OCI-LY1 (cell line): Measurements from ENCODE around the gene AGPAT2.

ENCODE experiments used
- H2AFZ ChIP-seq: fragments of 200-600 bp; sonication (generic), shearing (Covaris generic); 2 replicates; pipeline ENCODE4 v1.6.0; 2014; ENCODE audit warnings: antibody characterized with exemption, mild to moderate bottlenecking, low read length
- H3F3A ChIP-seq: fragments of 200-600 bp; sonication (generic), shearing (Covaris generic); 2 replicates; pipeline ENCODE4 v1.6.0; 2014; ENCODE audit warnings: mild to moderate bottlenecking, antibody characterized with exemption, low read length, moderate library complexity; ENCODE audit not compliant: insufficient read depth
- H3K27ac ChIP-seq: fragments of 200-600 bp; sonication (generic); 2 replicates; pipeline ENCODE4 v1.5.1; 2014; ENCODE audit warnings: low read length, mixed run types, mild to moderate bottlenecking, low read depth; ENCODE audit not compliant: poor library complexity, severe bottlenecking
- H3K27me3 ChIP-seq: fragments of 200-600 bp; sonication (generic); 2 replicates; pipeline ENCODE4 v1.6.0; 2014; ENCODE audit warnings: antibody characterized with exemption, mild to moderate bottlenecking, low read length, moderate library complexity; ENCODE audit not compliant: insufficient read depth
- H3K36me3 ChIP-seq: fragments of 200-600 bp; sonication (generic); 2 replicates; pipeline ENCODE4 v1.6.1; 2014; ENCODE audit warnings: mild to moderate bottlenecking, antibody characterized with exemption, low read length, moderate library complexity, mixed read lengths; ENCODE audit not compliant: insufficient read depth
- H3K4me1 ChIP-seq: fragments of 200-600 bp; sonication (generic); 2 replicates; pipeline ENCODE4 v1.5.1; 2014; ENCODE audit warnings: mild to moderate bottlenecking, low read length, moderate library complexity; ENCODE audit not compliant: insufficient read depth, severe bottlenecking
- H3K4me2 ChIP-seq: fragments of 200-600 bp; sonication (generic), shearing (Covaris generic); 2 replicates; pipeline ENCODE4 v1.6.1; 2014; ENCODE audit warnings: low read length
- H3K4me3 ChIP-seq: fragments of 200-600 bp; sonication (generic); 2 replicates; pipeline ENCODE4 v1.5.1; 2014; ENCODE audit warnings: low read length, low read depth, mild to moderate bottlenecking, mixed read lengths; ENCODE audit not compliant: poor library complexity, severe bottlenecking
- H3K79me2 ChIP-seq: fragments of 200-600 bp; shearing (Covaris generic); 2 replicates; pipeline ENCODE4 v1.6.1; 2016; ENCODE audit warnings: mixed run types, low read length, mixed read lengths; ENCODE audit not compliant: insufficient read depth
- H3K9ac ChIP-seq: fragments of 200-600 bp; sonication (generic), shearing (Covaris generic); 2 replicates; pipeline ENCODE4 v1.6.1; 2014; ENCODE audit warnings: mild to moderate bottlenecking, low read length, mixed read lengths
- H3K9me2 ChIP-seq: fragments of 200-600 bp; sonication (generic), shearing (Covaris generic); 2 replicates; pipeline ENCODE4 v1.6.1; 2014; ENCODE audit warnings: low read depth, mild to moderate bottlenecking, low read length, mixed read lengths
- H3K9me3 ChIP-seq: fragments of 200-600 bp; shearing (Covaris generic); 2 replicates; pipeline ENCODE4 v1.6.1; 2014; ENCODE audit warnings: low read length, mixed read lengths
- H4K20me1 ChIP-seq: fragments of 200-600 bp; sonication (generic), shearing (Covaris generic); 2 replicates; pipeline ENCODE4 v1.6.0; 2016; ENCODE audit warnings: mild to moderate bottlenecking, low read length; ENCODE audit not compliant: insufficient read depth
- EZH2 ChIP-seq: fragments of 200-600 bp; sonication (generic), shearing (Covaris generic); IDR thresholded peaks from 2 replicates; pipeline ENCODE4 v1.8.0; 2017; ENCODE audit warnings: borderline replicate concordance, mixed run types, mild to moderate bottlenecking, antibody characterized with exemption, low read length, moderate library complexity, mixed read lengths
- TF ChIP-seq, protein P1 (sequence below): fragments of 200-600 bp; sonication (generic), shearing (Covaris generic); IDR thresholded peaks from 2 replicates; pipeline ENCODE4 v1.5.1; 2017; ENCODE audit warnings: mild to moderate bottlenecking, antibody characterized with exemption, low read length, moderate library complexity, mixed read lengths

The AGPAT2 gene

DNA sequence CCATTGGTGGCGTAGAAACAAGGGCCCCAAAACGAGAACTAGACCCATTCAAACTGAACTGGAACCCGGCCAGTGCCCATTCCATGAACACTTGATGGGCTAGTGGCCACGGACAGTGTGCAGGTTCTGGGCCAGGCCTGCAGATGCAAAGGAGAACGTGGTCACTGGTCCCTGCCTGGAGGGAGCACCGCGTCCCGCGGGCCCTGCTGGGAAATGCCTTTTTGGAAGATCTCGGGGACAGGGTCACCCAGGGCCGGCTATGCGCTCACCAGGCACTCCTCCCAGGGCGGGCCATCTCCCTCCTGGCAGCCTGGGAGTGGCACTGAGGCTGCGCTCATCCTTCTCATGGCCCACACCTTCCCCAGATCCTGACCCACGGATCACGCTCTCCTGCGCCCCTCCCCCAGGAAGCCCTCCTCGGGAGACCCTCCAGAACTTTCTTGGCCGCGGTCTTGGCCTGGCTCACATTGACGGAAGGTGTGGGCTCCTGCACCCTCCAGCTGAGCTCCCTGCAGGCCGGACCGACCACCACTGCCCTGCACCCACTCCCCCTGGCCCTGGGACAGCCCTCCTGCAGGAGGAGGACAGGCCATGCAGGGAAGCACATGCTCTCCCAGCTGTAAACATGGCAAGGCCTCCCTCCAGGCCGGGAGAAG is 22.3 kb upstream of the AGPAT2 start:
- Histone ChIP-seq H3F3A (no peaks in the 10 kb centered on the region), H3K4me2 (no peak overlapping the region), H3K9ac (no peak overlapping the region), H3K9me2 (no peaks in the 10 kb centered on the region), H3K4me3 (no peak overlapping the region), H2AFZ (no peak overlapping the region), H3K27me3 (peaks cover 15% of the 10 kb centered on the region; the same call in 1 of the 2 replicates), H3K79me2 (no peaks in the 10 kb centered on the region), H3K27ac (no peak overlapping the region), H4K20me1 (no peaks in the 10 kb centered on the region), H3K36me3 (no peaks in the 10 kb centered on the region), H3K9me3 (no peaks in the 10 kb centered on the region), H3K4me1 (no peaks in the 10 kb centered on the region)
- TF ChIP-seq, protein P1, sequence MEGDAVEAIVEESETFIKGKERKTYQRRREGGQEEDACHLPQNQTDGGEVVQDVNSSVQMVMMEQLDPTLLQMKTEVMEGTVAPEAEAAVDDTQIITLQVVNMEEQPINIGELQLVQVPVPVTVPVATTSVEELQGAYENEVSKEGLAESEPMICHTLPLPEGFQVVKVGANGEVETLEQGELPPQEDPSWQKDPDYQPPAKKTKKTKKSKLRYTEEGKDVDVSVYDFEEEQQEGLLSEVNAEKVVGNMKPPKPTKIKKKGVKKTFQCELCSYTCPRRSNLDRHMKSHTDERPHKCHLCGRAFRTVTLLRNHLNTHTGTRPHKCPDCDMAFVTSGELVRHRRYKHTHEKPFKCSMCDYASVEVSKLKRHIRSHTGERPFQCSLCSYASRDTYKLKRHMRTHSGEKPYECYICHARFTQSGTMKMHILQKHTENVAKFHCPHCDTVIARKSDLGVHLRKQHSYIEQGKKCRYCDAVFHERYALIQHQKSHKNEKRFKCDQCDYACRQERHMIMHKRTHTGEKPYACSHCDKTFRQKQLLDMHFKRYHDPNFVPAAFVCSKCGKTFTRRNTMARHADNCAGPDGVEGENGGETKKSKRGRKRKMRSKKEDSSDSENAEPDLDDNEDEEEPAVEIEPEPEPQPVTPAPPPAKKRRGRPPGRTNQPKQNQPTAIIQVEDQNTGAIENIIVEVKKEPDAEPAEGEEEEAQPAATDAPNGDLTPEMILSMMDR: no peak
- TF ChIP-seq EZH2: no peak

DNA sequence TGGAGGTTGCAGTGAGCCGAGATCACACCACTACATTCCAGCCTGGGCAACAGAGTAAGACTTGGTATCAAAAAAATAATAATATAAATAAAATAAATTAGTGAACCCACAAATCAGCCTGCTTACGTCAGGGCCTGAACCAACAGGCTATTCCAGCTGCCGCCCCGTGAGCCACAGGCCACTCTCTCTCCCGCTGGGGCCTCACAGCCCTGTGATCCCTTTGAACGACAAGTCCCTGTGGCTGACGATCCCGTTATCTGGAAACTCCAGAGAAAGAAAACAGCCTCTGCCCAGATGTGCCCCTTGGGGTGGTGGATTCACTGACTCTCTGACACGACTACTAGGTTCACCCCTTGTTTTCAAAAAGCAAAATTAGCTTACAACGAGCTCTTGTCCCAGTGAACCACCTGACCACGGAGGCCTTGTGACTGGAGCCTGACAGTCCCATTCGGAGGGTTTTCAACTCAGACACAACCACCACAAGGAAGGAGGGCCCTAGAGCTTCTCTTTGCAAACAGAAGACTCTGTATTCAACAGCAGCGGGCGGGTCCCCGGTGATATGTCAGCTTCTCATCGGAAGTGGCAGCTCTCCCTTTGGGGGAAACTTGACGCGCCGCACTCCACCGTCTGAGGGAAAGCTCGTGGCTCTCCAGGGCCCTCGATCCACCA is 20.7 kb upstream of the AGPAT2 start:
- Histone ChIP-seq H3K79me2 (no peaks in the 10 kb centered on the region), H3K4me1 (no peaks in the 10 kb centered on the region), H3F3A (no peaks in the 10 kb centered on the region), H4K20me1 (no peaks in the 10 kb centered on the region), H3K4me2 (no peak overlapping the region), H3K36me3 (no peaks in the 10 kb centered on the region), H3K27me3 (peaks cover 13% of the 10 kb centered on the region; the same call in 1 of the 2 replicates), H3K27ac (no peak overlapping the region), H3K9ac (no peak overlapping the region), H3K9me3 (no peaks in the 10 kb centered on the region), H3K4me3 (no peak overlapping the region), H2AFZ (no peak overlapping the region), H3K9me2 (no peaks in the 10 kb centered on the region)
- TF ChIP-seq, protein P1: no peak
- TF ChIP-seq EZH2: no peak

DNA sequence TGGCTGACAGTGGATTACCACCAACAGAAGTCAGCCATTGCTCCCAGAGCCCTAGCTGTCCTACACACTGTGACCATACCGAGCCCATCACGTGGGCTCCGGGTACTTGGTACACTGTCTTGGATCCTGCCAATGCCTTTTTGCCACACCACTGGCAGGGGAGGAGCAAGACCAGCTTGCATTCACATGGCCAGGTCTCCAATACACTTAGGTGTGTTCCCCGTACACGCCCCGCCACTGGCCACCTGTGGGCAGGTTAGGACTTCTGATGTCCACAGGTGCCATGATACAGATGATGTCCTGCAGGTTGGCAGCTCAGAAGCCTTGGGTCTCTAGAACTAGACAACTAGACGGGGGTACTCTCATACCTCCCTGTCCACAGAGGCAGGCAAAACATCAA is 19.8 kb upstream of the AGPAT2 start:
- no peak overlapping the region for H3K4me2 ChIP-seq

More for the DNA sequence above, 19.8 kb upstream of the AGPAT2 start:
- no peaks in the 10 kb centered on the region for H3K36me3 ChIP-seq
- no peak overlapping the region for H3K4me3 ChIP-seq
- no peaks in the 10 kb centered on the region for H3K9me3 ChIP-seq
- no peaks in the 10 kb centered on the region for H3K9me2 ChIP-seq
- H3K27me3 ChIP-seq: peaks cover 13% of the 10 kb centered on the region; the same call in 1 of the 2 replicates
- no peaks in the 10 kb centered on the region for H3K4me1 ChIP-seq
- TF ChIP-seq EZH2: no peak
- TF ChIP-seq, protein P1: no peak
- H3K27ac ChIP-seq: no peak overlapping the region
- no peaks in the 10 kb centered on the region for H4K20me1 ChIP-seq
- no peaks in the 10 kb centered on the region for H3F3A ChIP-seq
- H3K9ac ChIP-seq: no peak overlapping the region
- H3K79me2 ChIP-seq: no peaks in the 10 kb centered on the region
- H2AFZ ChIP-seq: no peak overlapping the region
